ENCODE results near the gene ABCC4.
A peak's percentile ranks its signal among the peaks of the same experiment; 100 is the strongest.

ABCC4 gene

DNA sequence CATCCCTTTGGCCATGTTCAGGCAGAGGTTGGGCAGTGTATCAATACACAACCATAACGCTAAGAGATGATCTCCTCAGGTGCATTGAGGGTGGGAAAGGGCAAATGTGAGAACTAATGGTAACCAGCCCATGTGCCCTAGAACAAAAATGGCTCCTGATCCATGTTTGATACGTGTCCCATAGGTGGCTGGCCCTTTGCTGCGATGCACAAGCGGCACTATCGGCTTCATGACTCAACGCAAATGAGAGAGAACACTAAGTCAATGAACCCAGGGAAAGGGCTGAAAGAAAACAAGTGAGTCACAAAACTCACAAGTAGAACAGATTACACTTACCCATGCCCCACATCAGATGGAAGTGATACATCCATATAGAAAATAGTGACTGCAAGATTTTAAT is 201.7 kb downstream of the ABCC4 start:
- DNase-seq, result no peak

- no peak for DNase-seq
These were observed 202.3 kb downstream of the ABCC4 start for GRCh38 chr13:95098916-95099315.

DNA sequence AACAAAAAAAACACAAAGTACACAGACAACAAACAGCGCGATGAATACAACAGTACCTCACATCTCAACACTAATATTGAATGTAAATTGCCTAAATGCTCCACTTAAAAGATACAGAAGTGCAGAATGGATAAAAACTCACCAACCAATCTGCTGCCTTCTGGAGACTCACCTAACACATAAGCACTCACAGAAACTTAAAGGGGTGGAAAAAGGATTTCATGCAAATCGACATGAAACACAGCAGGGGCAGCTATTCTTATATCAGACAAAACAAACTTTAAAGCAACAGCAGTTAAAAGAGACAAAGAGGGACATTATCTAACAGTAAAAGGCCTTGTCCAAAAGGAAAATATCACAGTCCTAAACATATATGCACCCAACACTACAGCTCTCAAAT is 209.5 kb downstream of the ABCC4 start:
- no peak for DNase-seq

DNA sequence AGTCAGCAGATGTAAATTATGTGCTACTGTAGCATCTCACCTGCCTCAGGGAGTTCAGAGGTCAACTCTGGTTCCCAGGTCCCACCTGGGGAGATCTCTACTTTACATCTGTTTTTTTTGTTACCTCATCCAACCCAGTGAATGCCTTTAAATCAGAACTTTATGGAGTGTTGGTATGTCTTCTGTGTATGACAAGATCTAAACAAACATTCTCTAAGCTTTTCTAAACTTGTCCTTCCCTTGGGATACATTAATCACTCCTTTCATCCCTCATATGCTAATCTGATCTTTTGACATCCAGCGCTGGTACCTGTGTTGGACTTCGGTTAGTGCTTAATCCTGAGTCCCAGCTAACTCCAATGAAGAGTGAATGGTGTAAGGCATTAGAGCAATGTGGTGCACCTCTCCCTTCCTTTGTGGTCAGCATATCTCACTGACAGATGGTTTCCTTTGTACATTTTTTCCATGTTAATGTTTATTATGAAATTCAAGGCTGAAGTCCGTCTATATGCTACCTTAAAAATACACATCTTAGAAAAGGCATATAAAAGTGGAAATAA is 213.4 kb downstream of the ABCC4 start:
- DNase-seq, result peak; percentile 22

GRCh38 chr13:95086761-95087160 is 214.5 kb downstream of the ABCC4 start:
- no peak for DNase-seq

DNA sequence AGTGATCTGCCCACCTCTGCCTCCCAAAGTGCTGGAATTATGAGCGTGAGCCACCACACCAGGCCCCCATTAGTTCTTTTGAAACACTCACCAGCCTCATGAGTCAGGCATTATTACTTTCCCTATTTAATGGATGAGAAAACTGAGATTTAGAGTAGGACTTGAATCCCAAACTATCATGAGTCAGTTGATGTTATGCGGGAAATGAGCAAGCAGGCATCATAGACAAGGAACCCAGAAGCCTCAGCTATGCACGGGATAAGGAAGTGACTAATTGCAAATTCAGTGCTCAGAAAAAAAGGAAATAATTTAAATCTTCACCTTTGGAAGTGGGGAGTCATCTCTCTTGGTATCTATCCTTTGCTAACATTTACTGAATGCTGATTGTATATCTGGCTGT is 217.5 kb downstream of the ABCC4 start:
- DNase-seq, result no peak

DNA sequence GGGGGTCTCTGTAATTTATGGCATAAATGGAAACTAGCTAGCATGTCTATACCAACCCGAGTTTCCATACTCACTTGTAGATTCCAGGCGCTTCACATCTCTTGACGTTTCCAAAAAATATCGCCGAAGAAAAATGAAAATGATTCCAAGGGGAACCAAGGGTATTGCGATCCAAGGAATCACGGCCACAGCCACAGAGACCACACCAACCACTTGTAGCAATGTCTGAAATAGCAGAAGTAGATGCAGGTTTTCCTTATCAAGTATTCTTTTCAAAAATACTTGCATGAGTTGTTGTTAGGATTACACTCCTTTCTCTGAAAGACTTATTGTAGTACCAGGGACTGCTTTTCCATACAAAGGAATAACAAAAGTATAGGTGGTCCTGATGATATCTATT is 218.2 kb downstream of the ABCC4 start:
- DNase-seq, result no peak

- no peak for DNase-seq
These were observed 225.7 kb downstream of the ABCC4 start for GRCh38 chr13:95075506-95075905.

DNA sequence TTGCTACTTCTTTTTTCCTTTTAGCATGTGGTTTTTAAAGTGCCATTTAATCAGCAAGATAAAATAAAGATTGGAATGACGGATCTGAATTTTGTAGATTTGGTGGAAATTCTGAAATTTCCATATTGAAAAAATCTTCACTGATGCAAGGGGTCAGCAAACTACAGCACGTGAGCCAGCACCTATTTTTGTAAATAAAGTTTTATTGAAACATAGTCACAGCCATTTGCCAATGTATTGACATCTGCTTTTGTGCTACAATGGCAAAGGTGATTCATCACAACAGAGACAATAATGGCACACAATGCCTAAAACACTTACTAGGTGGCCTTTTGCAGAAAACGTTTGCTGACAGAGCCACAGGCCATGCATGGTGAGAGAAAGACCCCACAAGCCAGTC is 226.4 kb downstream of the ABCC4 start:
- no peak for DNase-seq

DNA sequence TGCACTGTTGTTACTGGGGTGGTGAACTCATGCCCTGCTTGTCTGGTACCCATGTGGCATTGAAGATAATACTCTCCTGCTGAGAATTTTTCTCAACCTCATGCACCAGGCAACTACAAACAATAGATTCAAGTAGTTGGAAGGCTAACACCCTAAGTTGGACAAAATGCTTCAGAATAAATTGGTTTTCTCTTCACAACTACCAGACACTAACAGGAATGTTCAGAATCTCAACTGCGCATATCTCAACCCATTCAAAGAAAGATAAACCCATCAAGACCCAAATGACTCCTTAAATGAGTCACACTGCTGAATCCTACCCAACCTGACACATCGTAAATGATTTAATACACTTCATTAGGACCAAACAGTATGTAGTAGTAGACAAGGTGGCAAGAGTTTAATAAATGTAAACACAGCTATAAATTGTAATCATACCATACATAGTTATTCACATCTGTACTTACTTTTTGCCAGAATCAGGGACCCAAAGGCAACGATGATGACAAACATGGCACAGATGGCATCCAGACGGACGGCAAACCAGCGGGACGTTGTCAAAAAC is 227.4 kb downstream of the ABCC4 start:
- DNase-seq, result no peak

DNA sequence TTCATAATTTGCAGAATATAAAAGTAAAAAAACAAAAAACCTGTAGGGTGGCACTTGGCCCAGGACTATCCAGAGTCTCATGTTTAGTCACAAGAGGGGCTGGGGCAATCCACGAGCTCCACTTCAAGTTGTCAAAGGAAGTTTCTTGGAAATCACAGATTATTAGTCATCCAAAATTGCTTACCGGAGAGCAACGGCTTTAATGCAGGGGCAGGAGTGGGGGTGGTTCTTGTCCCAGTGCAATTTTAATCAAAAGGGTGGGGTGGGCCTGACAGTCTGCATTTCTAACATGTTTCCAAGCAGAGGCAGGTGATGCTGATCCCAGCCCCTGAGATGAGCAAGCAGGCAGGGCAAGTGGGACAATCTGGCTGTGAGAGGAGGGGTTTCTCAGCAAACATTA is 233.9 kb downstream of the ABCC4 start:
- DNase-seq, result no peak

DNA sequence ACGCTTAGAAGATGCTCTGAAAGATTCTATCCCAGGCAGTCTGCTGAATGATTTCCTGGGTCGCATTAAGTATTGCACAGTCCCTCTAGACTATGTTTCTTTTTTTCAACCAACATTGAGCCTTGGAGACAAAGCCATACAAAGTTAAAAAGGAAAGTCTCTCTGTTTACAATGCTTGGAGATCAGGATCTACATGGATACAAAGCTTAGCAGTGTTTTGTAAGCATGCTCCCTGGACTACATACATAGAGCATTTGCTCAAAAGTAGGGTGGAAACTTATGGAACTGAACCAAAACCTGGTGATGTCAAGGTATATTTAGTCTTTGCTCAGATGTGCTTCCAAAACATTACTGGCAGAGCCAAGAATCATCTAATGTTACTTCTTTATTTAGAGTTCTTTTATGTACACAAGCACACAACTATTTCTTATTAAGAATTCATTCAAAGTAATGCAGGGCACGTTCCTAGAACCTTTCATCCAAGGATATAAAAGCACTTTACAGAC is 241.2 kb downstream of the ABCC4 start:
- no peak for DNase-seq

- no peak for DNase-seq
These were observed 241.9 kb downstream of the ABCC4 start for GRCh38 chr13:95059306-95059705.

- no peak for DNase-seq
These were observed 242.6 kb downstream of the ABCC4 start for GRCh38 chr13:95058680-95059079.

- DNase-seq, result no peak
These were observed 245.0 kb downstream of the ABCC4 start for GRCh38 chr13:95056266-95056665.

- DNase-seq, result no peak
These were observed 250.2 kb downstream of the ABCC4 start for GRCh38 chr13:95050800-95051615.

DNA sequence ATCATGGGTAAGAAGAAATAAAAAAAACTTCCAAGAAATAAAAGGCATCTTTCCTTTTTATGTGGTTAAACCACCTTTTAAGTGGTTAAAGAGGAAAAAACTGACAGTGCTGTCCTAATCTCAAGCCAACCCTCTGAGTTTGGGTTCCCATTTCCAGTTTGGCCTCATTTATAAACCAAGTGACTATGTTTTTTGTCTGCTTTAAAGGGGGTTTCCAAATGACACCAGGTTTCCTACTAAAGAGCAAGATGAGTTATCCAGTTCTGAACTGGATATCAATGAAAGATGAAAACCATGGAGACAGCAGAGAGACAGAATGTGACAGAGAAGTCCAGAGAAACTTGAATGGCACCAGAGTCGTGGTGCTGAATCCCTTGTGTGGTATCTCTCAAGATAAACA is 251.5 kb downstream of the ABCC4 start:
- no peak for DNase-seq

- DNase-seq, result no peak
These were observed 256.6 kb downstream of the ABCC4 start for GRCh38 chr13:95044452-95045205.

DNA sequence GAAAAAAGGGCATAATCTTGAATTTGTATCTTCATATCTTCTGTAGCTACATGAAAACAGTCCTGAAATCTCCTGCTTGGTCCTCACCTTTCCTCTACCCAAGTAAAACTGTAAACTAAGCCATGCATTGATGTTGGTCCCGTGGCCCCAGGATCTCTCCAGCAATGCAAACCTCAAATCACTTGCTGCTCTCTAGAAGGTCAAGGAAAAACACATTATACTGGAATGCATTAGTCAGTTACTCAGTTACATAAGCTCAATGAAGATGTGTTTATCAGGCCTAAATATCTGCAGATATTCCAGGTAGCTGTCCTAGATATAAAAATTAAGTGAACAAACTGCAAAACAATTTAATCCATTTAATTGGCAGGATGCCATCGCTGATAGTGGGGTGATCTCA is 261.8 kb downstream of the ABCC4 start:
- DNase-seq, result no peak

GRCh38 chr13:95038949-95039348 is 262.3 kb downstream of the ABCC4 start:
- no peak for DNase-seq

- DNase-seq, result no peak
These were observed 265.7 kb downstream of the ABCC4 start for GRCh38 chr13:95035311-95036109.

GRCh38 chr13:95033890-95034289 is 267.4 kb downstream of the ABCC4 start:
- DNase-seq, result no peak

GRCh38 chr13:95032121-95032520 is 269.1 kb downstream of the ABCC4 start:
- no peak for DNase-seq
